Left hindlimb (tissue), 1 donor: ENCODE results near the gene ZNF470.

Experiments used
- DNase-seq: peaks from one replicate; pipeline ENCODE4 v3.0.0-alpha.2; 2018

The ZNF470 gene

DNA sequence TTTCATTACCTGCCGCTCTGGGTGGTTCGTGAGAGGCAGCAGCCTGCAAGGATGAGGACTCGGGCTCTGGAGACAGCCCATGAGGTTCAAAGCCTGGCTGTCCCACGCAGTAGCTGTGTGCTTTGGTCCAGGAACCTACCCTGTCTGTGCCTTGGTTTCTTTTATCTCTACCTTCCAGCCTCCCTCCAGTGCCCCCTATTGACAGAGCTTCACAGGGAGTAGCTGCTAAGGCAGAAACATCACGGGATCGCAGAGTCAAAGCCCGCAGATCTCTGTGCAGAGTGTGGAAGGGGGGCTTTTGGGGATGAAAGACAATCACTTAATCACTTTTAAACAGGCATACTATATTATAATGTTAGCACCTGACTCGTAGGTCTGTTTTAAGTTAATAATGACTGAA lies 44.0 kb downstream of the ZNF470 start:
- DNase-seq = no peak

- DNase-seq = no peak
These were observed 45.5 kb downstream of the ZNF470 start for GRCh38 chr19:56612737-56613136.

DNA sequence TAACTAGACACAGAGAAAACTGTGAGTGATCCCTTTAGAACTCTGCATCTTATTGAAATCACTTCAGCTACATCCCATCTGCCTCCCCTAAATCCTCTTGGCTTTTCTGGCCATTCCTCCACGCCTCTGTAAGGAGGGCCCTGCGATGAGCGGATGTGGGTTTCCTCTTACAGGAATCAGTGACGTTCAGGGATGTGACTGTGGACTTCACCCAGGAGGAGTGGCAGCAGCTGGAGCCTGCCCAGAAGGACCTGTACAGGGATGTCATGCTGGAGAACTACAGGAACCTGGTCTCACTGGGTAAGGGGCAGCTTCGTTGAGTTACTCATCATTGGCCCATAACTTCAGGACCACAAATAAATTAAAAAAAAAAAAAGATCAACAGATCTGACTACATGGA lies 46.4 kb downstream of the ZNF470 start:
- DNase-seq = no peak

DNA sequence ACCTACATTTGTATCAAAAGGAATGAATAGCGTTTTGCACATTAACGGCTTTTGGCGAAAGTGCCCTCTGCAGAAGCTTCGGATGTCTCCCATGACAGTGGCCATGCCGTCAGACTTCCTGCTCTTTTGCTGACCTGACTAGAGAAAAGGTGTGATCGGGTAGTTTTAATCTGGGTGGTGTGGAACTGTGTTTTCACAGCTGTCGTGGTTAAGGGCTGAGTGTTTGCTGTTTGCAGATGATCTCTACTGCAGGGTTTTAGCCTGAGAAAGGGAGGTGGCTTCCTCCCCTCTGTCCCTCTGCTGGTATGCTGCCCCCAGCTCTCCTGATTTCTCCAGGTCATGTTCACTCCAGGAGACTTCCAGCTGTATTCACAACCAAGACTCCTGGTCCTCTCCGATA lies 50.3 kb downstream of the ZNF470 start:
- DNase-seq = no peak

GRCh38 chr19:56619121-56619520 lies 51.9 kb downstream of the ZNF470 start:
- no peak for DNase-seq

DNA sequence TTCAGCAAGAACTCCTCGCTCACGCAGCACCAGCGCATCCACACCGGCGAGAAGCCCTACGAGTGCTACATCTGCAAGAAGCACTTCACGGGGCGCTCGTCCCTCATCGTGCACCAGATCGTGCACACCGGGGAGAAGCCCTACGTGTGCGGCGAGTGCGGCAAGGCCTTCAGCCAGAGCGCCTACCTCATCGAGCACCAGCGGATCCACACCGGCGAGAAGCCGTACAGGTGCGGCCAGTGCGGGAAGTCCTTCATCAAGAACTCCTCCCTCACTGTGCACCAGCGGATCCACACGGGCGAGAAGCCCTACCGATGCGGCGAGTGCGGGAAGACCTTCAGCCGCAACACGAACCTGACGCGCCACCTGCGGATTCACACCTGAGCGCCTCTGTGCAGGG lies 55.1 kb downstream of the ZNF470 start:
- DNase-seq = no peak

DNA sequence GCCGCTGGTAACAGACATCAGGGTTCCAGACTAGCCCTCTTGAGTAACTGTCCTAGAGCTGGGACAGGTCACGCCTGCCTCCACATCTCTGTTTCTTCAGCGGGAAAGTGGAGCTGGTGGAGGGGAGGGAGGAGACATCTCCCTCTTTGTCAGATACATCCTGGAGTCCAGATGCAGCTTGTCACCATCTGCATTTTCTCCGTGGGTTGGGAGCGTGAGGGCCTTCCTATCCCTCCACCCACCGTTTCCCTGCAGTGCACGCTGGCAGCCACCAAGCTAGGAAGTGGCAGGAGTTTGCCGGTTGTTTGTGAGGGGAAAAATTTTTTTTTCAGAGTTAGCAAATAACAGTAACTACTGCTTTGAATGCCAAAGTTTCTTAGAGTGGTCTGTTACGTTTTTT lies 55.7 kb downstream of the ZNF470 start:
- no peak for DNase-seq

GRCh38 chr19:56625708-56626107 lies 58.4 kb downstream of the ZNF470 start:
- DNase-seq = no peak

GRCh38 chr19:56633021-56633420 lies 65.8 kb downstream of the ZNF470 start:
- no peak for DNase-seq

- peak; percentile 89 for DNase-seq
These were observed 70.8 kb downstream of the ZNF470 start for GRCh38 chr19:56637976-56638555.
